CD14-positive monocyte (primary cell): Measurements from ENCODE around the gene MYH7B. TPM values are rescaled to one million over a fixed set of nuclear protein-coding genes. Genes with fewer than 3 reads are reported as not detected.

ENCODE experiments used
- DNase-seq, 3 donors: peaks; one replicate each; pipeline ENCODE4 v3.0.0-alpha.2; 2011 to 2022
- H2AFZ ChIP-seq: 2 replicates; pipeline ENCODE4 v1.6.0; 2012; ENCODE audit warnings: mild to moderate bottlenecking, low read depth, low read length, inconsistent platforms; ENCODE audit not compliant: insufficient read depth, poor library complexity, severe bottlenecking
- H3K27ac ChIP-seq, 2 donors: 1 replicate in 1 of 2; 2 replicates in 1 of 2; pipeline ENCODE4 v1.5.1; 2012 to 2013; ENCODE audit warnings: low read length in 2 of 2, control low read depth in 1 of 2, inconsistent platforms in 1 of 2, low read depth in 1 of 2, mild to moderate bottlenecking in 1 of 2
- H3K27me3 ChIP-seq, 2 donors: one replicate each; pipeline versions ENCODE4 v1.6.0 to v1.6.1; 2011 to 2013; ENCODE audit warnings: low read length in 2 of 2; ENCODE audit not compliant: control insufficient read depth in 2 of 2, insufficient read depth in 2 of 2
- H3K36me3 ChIP-seq, 2 donors: replicated peaks in 1 of 2; 1 replicate in 1 of 2; 2 replicates in 1 of 2; pipeline versions ENCODE4 v1.5.1 to v1.6.1; 2012 to 2013; ENCODE audit warnings: low read length in 2 of 2, control low read depth in 1 of 2, inconsistent platforms in 1 of 2, mild to moderate bottlenecking in 1 of 2; ENCODE audit not compliant: insufficient read depth in 2 of 2, control insufficient read depth in 1 of 2
- H3K4me1 ChIP-seq, 2 donors: 1 replicate in 1 of 2; 2 replicates in 1 of 2; pipeline versions ENCODE4 v1.5.1 to v1.6.1; 2012 to 2013; ENCODE audit warnings: low read length in 2 of 2, control low read depth in 1 of 2, inconsistent platforms in 1 of 2, mild to moderate bottlenecking in 1 of 2, moderate library complexity in 1 of 2; ENCODE audit not compliant: insufficient read depth in 2 of 2, control insufficient read depth in 1 of 2
- H3K4me2 ChIP-seq: replicated peaks from 2 replicates; pipeline ENCODE3; 2012; ENCODE audit warnings: low read length, moderate library complexity, mild to moderate bottlenecking; ENCODE audit not compliant: poor library complexity, severe bottlenecking; ENCODE audit errors: extremely low read depth
- H3K4me3 ChIP-seq, 3 experiments: fragments of 200-600 bp in 1 of 3; sonication (generic) in 1 of 3; replicated peaks in 1 of 3; 1 replicate in 2 of 3; 2 replicates in 1 of 3; pipeline ENCODE4 v1.5.1; 2011 to 2013; ENCODE audit warnings: low read length in 3 of 3, mild to moderate bottlenecking in 3 of 3, control low read depth in 2 of 3, low read depth in 2 of 3, inconsistent platforms in 1 of 3, moderate library complexity in 1 of 3
- H3K79me2 ChIP-seq: 2 replicates; pipeline ENCODE4 v1.6.0; 2012; ENCODE audit warnings: mild to moderate bottlenecking, control low read depth, inconsistent platforms, low read length, moderate library complexity; ENCODE audit not compliant: insufficient read depth
- H3K9ac ChIP-seq: 2 replicates; pipeline ENCODE4 v1.6.0; 2017; ENCODE audit warnings: low read length, mild to moderate bottlenecking; ENCODE audit not compliant: insufficient read depth, poor library complexity, severe bottlenecking
- H3K9me3 ChIP-seq, 2 donors: replicated peaks in 1 of 2; 1 replicate in 1 of 2; 2 replicates in 1 of 2; pipeline versions ENCODE4 v1.5.1 to v1.6.1; 2012 to 2013; ENCODE audit warnings: low read length in 2 of 2, control low read depth in 1 of 2; ENCODE audit not compliant: control insufficient read depth in 1 of 2, insufficient read depth in 1 of 2
- H4K20me1 ChIP-seq: 2 replicates; pipeline ENCODE4 v1.6.0; 2012; ENCODE audit warnings: mild to moderate bottlenecking, low read length, control low read depth, moderate library complexity; ENCODE audit not compliant: insufficient read depth
- H3K27ac Mint-ChIP-seq, 7 donors: one replicate each; pipeline ENCODE4 v1.8.0; 2020; ENCODE audit warnings: mild to moderate bottlenecking in 7 of 7, mixed read lengths in 7 of 7, moderate library complexity in 6 of 7, inconsistent platforms in 2 of 7
- H3K27me3 Mint-ChIP-seq, 3 donors: one replicate each; pipeline ENCODE4 v1.8.0; 2021 to 2022; ENCODE audit warnings: low read depth in 3 of 3, mild to moderate bottlenecking in 3 of 3, mixed read lengths in 3 of 3, moderate library complexity in 3 of 3, inconsistent platforms in 1 of 3
- H3K36me3 Mint-ChIP-seq, 2 donors: one replicate each; pipeline ENCODE4 v1.8.0; 2020; ENCODE audit warnings: mixed read lengths in 2 of 2, inconsistent platforms in 1 of 2, mild to moderate bottlenecking in 1 of 2
- H3K4me1 Mint-ChIP-seq: one replicate; pipeline ENCODE4 v1.8.0; 2020; ENCODE audit warnings: mild to moderate bottlenecking, mixed read lengths
- H3K4me3 Mint-ChIP-seq, 2 donors: one replicate each; pipeline ENCODE4 v1.8.0; 2020; ENCODE audit warnings: mild to moderate bottlenecking in 2 of 2, mixed read lengths in 2 of 2, moderate library complexity in 1 of 2
- H3K9me3 Mint-ChIP-seq, 7 donors: one replicate each; pipeline ENCODE4 v1.8.0; 2020 to 2022; ENCODE audit warnings: mixed read lengths in 7 of 7, mild to moderate bottlenecking in 6 of 7, moderate library complexity in 6 of 7, inconsistent platforms in 2 of 7
- WGBS: methylation state at CpG from one replicate; pipeline ENCODE4 v1.1.5; 2013; ENCODE audit warnings: missing lambda C conversion rate; ENCODE audit not compliant: insufficient coverage; 5-methylcytosine and 5-hydroxymethylcytosine counted together
- intact Hi-C, 2 donors: fragments of 100-400 bp; cut with micrococcal nuclease; formaldehyde crosslinking; loops; one replicate each; pipeline versions ENCODE4 v1.15.0 to v1.15.1; 2023
- polyA plus RNA-seq, 3 donors: library from polyadenylated mRNA; depleted of rRNA in 1 of 3; unstranded in 2 of 3; stranded (reverse) in 1 of 3; fragments of 300-500 nt in 2 of 3; fragments of >200 nt in 1 of 3; fragmentation: Illumina TruSeq in 2 of 3; gene quantifications; 1 replicate in 2 of 3; 2 replicates in 1 of 3; pipeline ENCODE4 v1.2.3, GENCODE V29; 2012 to 2021
- TF ChIP-seq, protein P1 (sequence below): fragments of 200-600 bp; IDR thresholded peaks from one replicate; pipeline ENCODE4 v1.8.0; 2022; ENCODE audit warnings: antibody characterized with exemption, mild to moderate bottlenecking

Gene MYH7B
- polyA plus RNA-seq, 3 donors = 0.75 TPM; not detected in 2

DNA sequence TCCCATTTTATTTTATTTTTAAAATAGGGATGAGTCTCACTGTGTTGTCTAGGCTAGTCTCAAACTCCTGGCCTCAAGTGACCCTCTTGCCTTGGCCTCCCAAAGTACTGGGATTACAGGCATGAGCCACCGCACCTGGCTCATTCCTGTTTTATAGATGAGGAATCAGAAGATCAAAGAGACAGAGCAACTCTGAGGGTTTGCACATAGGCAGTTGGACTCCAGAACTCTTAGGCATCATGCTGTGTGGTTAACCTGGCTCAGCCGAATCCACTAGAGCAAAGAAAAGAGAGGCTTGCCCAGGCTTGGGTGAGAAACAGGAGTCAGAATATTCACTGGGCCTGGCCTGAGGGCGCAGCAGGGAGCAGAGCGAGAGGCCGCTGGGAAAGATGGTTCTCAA, 9.4 kb downstream of the MYH7B start:
- H3K9ac ChIP-seq = no peak overlapping the region
- H2AFZ ChIP-seq = no peak overlapping the region
- H3K4me1 Mint-ChIP-seq = peaks cover 4% of the 10 kb centered on the region
- no peaks in the 10 kb centered on the region for H3K4me1 ChIP-seq
- no peaks in the 10 kb centered on the region for H3K36me3 ChIP-seq
- 100% methylated on average over 5 of the region's 5 CpGs for WGBS
- H3K4me3 ChIP-seq = no peak overlapping the region
- DNase-seq = no peak
- H3K27me3 ChIP-seq = no peaks in the 10 kb centered on the region
- H3K27ac ChIP-seq = no peak overlapping the region
- intact Hi-C loops = no loop called here
- peaks cover 0 to 2% (median 0%) of the 10 kb centered on the region in 3 donors for H3K27me3 Mint-ChIP-seq
- H3K4me2 ChIP-seq = no peak overlapping the region
- no peaks in the 10 kb centered on the region for H3K36me3 Mint-ChIP-seq
- peaks cover 0 to 3% (median 0%) of the 10 kb centered on the region in 7 donors for H3K9me3 Mint-ChIP-seq
- H3K9me3 ChIP-seq = no peaks in the 10 kb centered on the region
- no peaks in the 10 kb centered on the region for H3K79me2 ChIP-seq
- H4K20me1 ChIP-seq = no peaks in the 10 kb centered on the region
- no peak overlapping the region for H3K27ac Mint-ChIP-seq
- TF ChIP-seq, protein P1, sequence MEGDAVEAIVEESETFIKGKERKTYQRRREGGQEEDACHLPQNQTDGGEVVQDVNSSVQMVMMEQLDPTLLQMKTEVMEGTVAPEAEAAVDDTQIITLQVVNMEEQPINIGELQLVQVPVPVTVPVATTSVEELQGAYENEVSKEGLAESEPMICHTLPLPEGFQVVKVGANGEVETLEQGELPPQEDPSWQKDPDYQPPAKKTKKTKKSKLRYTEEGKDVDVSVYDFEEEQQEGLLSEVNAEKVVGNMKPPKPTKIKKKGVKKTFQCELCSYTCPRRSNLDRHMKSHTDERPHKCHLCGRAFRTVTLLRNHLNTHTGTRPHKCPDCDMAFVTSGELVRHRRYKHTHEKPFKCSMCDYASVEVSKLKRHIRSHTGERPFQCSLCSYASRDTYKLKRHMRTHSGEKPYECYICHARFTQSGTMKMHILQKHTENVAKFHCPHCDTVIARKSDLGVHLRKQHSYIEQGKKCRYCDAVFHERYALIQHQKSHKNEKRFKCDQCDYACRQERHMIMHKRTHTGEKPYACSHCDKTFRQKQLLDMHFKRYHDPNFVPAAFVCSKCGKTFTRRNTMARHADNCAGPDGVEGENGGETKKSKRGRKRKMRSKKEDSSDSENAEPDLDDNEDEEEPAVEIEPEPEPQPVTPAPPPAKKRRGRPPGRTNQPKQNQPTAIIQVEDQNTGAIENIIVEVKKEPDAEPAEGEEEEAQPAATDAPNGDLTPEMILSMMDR = no peak
- H3K4me3 Mint-ChIP-seq = no peak overlapping the region

DNA sequence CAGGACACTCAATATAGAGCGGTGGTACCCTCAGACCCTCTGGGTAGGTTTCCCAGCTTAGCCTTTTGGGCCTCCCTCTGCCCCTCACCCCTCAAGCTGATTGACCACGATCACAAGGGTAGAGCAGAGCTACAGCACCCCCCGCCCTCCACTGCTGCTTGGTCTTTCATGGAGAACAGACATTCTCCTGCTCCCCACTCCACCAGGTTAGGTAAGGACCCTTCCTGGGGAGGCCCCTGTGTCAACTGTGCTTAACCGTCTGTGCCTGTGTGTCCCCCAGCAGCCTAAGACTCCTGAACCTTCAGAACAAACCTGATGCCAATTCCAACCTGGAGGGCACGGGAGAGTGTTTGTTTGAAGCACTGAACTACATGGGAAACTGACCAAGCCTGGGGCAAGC, 11.8 kb downstream of the MYH7B start:
- no peaks in the 10 kb centered on the region for H3K9me3 ChIP-seq
- peaks cover 0 to 2% (median 0%) of the 10 kb centered on the region in 3 donors for H3K27me3 Mint-ChIP-seq
- no peaks in the 10 kb centered on the region for H3K36me3 ChIP-seq
- H3K27me3 ChIP-seq = no peaks in the 10 kb centered on the region
- TF ChIP-seq, protein P1 = no peak
- intact Hi-C loops = no loop called here
- no peaks in the 10 kb centered on the region for H4K20me1 ChIP-seq
- peaks cover 0 to 3% (median 0%) of the 10 kb centered on the region in 7 donors for H3K9me3 Mint-ChIP-seq
- H3K27ac Mint-ChIP-seq = no peak overlapping the region
- H3K4me3 Mint-ChIP-seq = no peak overlapping the region
- no peaks in the 10 kb centered on the region for H3K36me3 Mint-ChIP-seq
- no peak overlapping the region for H3K9ac ChIP-seq
- H3K27ac ChIP-seq = no peak overlapping the region
- no peaks in the 10 kb centered on the region for H3K4me1 Mint-ChIP-seq
- no peaks in the 10 kb centered on the region for H3K4me1 ChIP-seq
- WGBS = 94% methylated on average over 5 of the region's 5 CpGs
- H2AFZ ChIP-seq = no peak overlapping the region
- no peak overlapping the region for H3K4me3 ChIP-seq
- H3K4me2 ChIP-seq = no peak overlapping the region
- H3K79me2 ChIP-seq = no peaks in the 10 kb centered on the region
- DNase-seq = no peak
